ENCODE results near the gene TPTE.
"Not testable (repeated sequence)": the region's sequence is repeated elsewhere in the genome, so short reads cannot be mapped to it uniquely, and the experiment has no call there.

DNA sequence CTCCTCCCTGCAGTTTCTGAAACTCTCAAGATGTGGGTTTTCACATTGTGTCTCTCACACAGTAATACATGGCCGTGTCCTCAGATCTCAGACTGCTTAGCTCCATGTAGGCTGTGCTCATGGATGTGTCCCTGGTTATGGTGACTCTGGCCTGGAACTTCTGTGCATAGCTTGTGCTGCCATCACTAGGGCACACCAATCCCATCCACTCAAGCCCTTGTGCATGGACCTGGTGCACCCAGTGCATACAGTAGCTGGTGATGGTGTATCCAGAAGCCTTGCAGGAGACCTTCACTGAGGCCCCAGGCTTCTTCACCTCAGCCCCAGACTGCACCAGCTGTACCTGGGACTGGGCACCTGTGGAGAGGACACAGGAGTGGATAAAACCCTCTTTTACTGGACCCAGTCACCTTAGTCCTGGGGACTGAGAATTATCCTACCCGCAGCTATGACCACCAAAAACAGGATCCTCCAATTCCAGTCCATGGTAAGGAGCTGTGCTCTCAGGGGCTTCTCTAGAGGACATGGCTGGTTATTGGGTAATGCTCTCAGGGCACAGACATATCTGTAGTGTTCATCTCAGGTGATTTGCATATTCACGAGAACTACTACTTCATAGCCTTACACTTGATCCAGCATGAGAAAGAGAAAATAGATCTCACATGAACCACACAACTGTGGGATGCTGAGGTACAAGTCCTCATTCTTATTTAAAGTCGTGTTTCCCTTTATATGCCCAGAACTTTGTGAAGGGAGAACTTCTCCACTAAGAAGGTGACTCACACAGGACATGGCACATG lies 128.2 kb downstream of the TPTE start:
- not testable (repeated sequence) for TF ChIP-seq CTCF (IDR thresholded peaks at IDR 0.05; ENCODE audit: low read depth, low read length); POLR2A (IDR thresholded peaks at IDR 0.05; ENCODE audit: extremely low read depth, insufficient read length)

All from NB4 (cell line).